ENCODE results near the gene ADCY6.

Gene ADCY6

DNA sequence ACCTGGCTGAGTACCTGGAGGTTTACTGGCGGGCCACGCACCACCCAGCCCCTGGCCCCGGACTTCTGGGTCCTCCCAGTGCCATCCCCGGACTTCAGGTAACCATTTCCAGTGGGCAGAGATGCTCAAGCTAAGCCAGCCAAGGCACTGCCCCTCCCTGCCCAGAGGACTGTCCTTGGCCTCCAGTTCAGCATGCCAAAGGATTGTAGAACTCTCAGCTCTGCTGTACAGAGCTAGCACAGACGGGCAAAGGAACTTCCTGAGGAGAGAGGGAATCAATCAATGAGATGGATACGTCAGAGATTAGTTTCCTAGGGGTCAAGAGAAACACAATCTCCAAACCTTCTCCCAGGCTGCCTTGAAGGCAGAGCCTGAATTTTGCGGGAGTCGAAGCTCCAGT is 38.1 kb upstream of the ADCY6 start:
- Histone ChIP-seq H3K27me3 (ENCODE audit: insufficient read depth, poor library complexity, severe bottlenecking) (peaks cover 2% of the 10 kb centered on the region), H3K27ac (replicated peaks) (no peak overlapping the region), H3K4me3 (replicated peaks; ENCODE audit: insufficient read depth, low read length) (no peak overlapping the region)
- DNase-seq (ENCODE audit: low read depth in 1 of 2, low spot score in 1 of 2), result no peak
- TF ChIP-seq SPI1 (IDR thresholded peaks at IDR 0.05; ENCODE audit: borderline replicate concordance, low read depth) (no peak), GABPA (IDR thresholded peaks at IDR 0.05; ENCODE audit: low read depth) (no peak), POLR2AphosphoS5 (IDR thresholded peaks at IDR 0.05; ENCODE audit: low read depth) (no peak)
- TF ChIP-seq, protein P1, sequence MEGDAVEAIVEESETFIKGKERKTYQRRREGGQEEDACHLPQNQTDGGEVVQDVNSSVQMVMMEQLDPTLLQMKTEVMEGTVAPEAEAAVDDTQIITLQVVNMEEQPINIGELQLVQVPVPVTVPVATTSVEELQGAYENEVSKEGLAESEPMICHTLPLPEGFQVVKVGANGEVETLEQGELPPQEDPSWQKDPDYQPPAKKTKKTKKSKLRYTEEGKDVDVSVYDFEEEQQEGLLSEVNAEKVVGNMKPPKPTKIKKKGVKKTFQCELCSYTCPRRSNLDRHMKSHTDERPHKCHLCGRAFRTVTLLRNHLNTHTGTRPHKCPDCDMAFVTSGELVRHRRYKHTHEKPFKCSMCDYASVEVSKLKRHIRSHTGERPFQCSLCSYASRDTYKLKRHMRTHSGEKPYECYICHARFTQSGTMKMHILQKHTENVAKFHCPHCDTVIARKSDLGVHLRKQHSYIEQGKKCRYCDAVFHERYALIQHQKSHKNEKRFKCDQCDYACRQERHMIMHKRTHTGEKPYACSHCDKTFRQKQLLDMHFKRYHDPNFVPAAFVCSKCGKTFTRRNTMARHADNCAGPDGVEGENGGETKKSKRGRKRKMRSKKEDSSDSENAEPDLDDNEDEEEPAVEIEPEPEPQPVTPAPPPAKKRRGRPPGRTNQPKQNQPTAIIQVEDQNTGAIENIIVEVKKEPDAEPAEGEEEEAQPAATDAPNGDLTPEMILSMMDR (IDR thresholded peaks at IDR 0.05; ENCODE audit: insufficient read depth, low read length), result no peak
- TF ChIP-seq, protein P2, sequence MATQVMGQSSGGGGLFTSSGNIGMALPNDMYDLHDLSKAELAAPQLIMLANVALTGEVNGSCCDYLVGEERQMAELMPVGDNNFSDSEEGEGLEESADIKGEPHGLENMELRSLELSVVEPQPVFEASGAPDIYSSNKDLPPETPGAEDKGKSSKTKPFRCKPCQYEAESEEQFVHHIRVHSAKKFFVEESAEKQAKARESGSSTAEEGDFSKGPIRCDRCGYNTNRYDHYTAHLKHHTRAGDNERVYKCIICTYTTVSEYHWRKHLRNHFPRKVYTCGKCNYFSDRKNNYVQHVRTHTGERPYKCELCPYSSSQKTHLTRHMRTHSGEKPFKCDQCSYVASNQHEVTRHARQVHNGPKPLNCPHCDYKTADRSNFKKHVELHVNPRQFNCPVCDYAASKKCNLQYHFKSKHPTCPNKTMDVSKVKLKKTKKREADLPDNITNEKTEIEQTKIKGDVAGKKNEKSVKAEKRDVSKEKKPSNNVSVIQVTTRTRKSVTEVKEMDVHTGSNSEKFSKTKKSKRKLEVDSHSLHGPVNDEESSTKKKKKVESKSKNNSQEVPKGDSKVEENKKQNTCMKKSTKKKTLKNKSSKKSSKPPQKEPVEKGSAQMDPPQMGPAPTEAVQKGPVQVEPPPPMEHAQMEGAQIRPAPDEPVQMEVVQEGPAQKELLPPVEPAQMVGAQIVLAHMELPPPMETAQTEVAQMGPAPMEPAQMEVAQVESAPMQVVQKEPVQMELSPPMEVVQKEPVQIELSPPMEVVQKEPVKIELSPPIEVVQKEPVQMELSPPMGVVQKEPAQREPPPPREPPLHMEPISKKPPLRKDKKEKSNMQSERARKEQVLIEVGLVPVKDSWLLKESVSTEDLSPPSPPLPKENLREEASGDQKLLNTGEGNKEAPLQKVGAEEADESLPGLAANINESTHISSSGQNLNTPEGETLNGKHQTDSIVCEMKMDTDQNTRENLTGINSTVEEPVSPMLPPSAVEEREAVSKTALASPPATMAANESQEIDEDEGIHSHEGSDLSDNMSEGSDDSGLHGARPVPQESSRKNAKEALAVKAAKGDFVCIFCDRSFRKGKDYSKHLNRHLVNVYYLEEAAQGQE (IDR thresholded peaks at IDR 0.05; ENCODE audit: insufficient replicate concordance, low read depth), result no peak

DNA sequence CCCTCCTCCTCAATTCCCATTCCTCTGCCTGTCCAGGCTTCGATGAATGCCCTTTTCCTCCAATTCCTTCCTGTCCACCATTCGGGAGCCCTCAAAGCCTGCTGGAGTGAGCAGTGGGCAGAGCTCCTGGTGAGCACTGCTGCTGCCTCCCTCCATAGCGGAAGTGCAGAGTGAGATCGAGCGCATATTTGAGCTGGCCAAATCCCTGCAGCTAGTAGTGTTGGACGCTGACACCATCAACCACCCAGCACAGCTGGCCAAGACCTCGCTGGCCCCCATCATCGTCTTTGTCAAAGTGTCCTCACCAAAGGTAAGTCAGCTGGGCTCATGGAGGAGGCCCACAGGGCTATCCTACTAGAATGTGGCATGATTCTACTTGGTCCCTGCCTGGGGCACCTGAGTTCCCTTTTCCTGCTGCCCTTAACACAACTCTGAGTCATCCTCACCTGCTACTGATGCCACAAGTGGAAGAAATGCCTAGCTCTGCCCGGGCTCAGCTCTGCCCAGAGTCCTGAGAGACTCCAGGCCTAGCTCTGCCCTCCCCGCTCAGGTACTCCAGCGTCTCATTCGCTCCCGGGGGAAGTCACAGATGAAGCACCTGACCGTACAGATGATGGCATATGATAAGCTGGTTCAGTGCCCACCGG is 37.4 kb upstream of the ADCY6 start:
- Histone ChIP-seq H3K4me3 (replicated peaks; ENCODE audit: insufficient read depth, low read length) (no peak overlapping the region), H3K27me3 (ENCODE audit: insufficient read depth, poor library complexity, severe bottlenecking) (peaks cover 2% of the 10 kb centered on the region), H3K27ac (replicated peaks) (no peak overlapping the region)
- TF ChIP-seq, protein P2 (IDR thresholded peaks at IDR 0.05; ENCODE audit: insufficient replicate concordance, low read depth), result no peak
- TF ChIP-seq POLR2AphosphoS5 (IDR thresholded peaks at IDR 0.05; ENCODE audit: low read depth) (no peak), SPI1 (IDR thresholded peaks at IDR 0.05; ENCODE audit: borderline replicate concordance, low read depth) (no peak), GABPA (IDR thresholded peaks at IDR 0.05; ENCODE audit: low read depth) (no peak)
- TF ChIP-seq, protein P1 (IDR thresholded peaks at IDR 0.05; ENCODE audit: insufficient read depth, low read length), result no peak
- no peak for DNase-seq (ENCODE audit: low read depth in 1 of 2, low spot score in 1 of 2)

DNA sequence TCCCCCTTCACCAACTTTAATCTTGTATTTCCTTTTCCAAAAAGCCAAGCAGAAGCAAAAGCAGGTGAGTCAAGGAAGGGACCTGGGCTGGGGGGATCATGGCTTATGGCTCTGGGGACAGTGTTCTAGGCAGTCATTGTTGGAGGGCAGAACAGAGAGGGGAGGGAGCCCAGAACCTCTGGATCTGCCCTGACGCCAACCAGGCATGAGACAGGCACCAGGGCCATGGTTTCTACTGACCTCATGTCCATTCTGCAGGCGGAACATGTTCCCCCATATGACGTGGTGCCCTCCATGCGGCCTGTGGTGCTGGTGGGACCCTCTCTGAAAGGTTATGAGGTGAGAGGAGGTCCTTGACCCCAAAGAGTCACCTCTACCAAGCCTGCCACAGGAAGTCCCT is 36.0 kb upstream of the ADCY6 start:
- Histone ChIP-seq H3K4me3 (replicated peaks; ENCODE audit: insufficient read depth, low read length) (no peak overlapping the region), H3K27ac (replicated peaks) (no peak overlapping the region), H3K27me3 (ENCODE audit: insufficient read depth, poor library complexity, severe bottlenecking) (peaks cover 2% of the 10 kb centered on the region)
- no peak for DNase-seq (ENCODE audit: low read depth in 1 of 2, low spot score in 1 of 2)
- no peak for TF ChIP-seq GABPA (IDR thresholded peaks at IDR 0.05; ENCODE audit: low read depth)
- no peak for TF ChIP-seq POLR2AphosphoS5 (IDR thresholded peaks at IDR 0.05; ENCODE audit: low read depth)
- TF ChIP-seq, protein P1 (IDR thresholded peaks at IDR 0.05; ENCODE audit: insufficient read depth, low read length), result no peak
- TF ChIP-seq, protein P2 (IDR thresholded peaks at IDR 0.05; ENCODE audit: insufficient replicate concordance, low read depth), result no peak
- no peak for TF ChIP-seq SPI1 (IDR thresholded peaks at IDR 0.05; ENCODE audit: borderline replicate concordance, low read depth)

Measured in HL-60 (cell line).